HG03139 (cell line): ENCODE data around the gene B4GALT4.

Experiments used
- ATAC-seq: cut with Tn5 transposase; IDR thresholded peaks from one replicate; pipeline ENCODE4 v1.9.1; 2021; ENCODE audit not compliant: unreplicated experiment

Gene B4GALT4

GRCh38 chr3:119238363-119238762 is 2.3 kb downstream of the B4GALT4 start:
- ATAC-seq, result no peak

- ATAC-seq, result no peak
Measured at GRCh38 chr3:119237299-119237698, 3.4 kb downstream of the B4GALT4 start.

GRCh38 chr3:119236756-119237155 is 3.9 kb downstream of the B4GALT4 start:
- ATAC-seq, result no peak

- ATAC-seq, result no peak
Measured at GRCh38 chr3:119235151-119235550, 5.5 kb downstream of the B4GALT4 start.

GRCh38 chr3:119234610-119235009 is 6.1 kb downstream of the B4GALT4 start:
- ATAC-seq, result no peak

- no peak for ATAC-seq
Measured at GRCh38 chr3:119230745-119231144, 9.9 kb downstream of the B4GALT4 start.

- ATAC-seq, result no peak
Measured at GRCh38 chr3:119230071-119230470, 10.6 kb downstream of the B4GALT4 start.

GRCh38 chr3:119229190-119229589 is 11.5 kb downstream of the B4GALT4 start:
- no peak for ATAC-seq

GRCh38 chr3:119228373-119229145 is 12.1 kb downstream of the B4GALT4 start:
- no peak for ATAC-seq

- no peak for ATAC-seq
Measured at GRCh38 chr3:119227070-119227850, 13.4 kb downstream of the B4GALT4 start.

- ATAC-seq, result no peak
Measured at GRCh38 chr3:119225121-119225520, 15.6 kb downstream of the B4GALT4 start.

GRCh38 chr3:119223511-119223910 is 17.2 kb downstream of the B4GALT4 start:
- ATAC-seq, result no peak

- no peak for ATAC-seq
Measured at GRCh38 chr3:119222391-119222790, 18.3 kb downstream of the B4GALT4 start.

- ATAC-seq, result no peak
Measured at GRCh38 chr3:119221779-119222320, 18.8 kb downstream of the B4GALT4 start.

- ATAC-seq, result no peak
Measured at GRCh38 chr3:119220970-119221667, 19.6 kb downstream of the B4GALT4 start.

GRCh38 chr3:119220198-119220597 is 20.5 kb downstream of the B4GALT4 start:
- ATAC-seq, result no peak

- ATAC-seq, result peak; percentile 100
Measured at GRCh38 chr3:119219069-119219468, 21.6 kb downstream of the B4GALT4 start.

- ATAC-seq, result no peak
Measured at GRCh38 chr3:119211803-119212202, 28.9 kb downstream of the B4GALT4 start.

GRCh38 chr3:119211193-119211592 is 29.5 kb downstream of the B4GALT4 start:
- ATAC-seq, result no peak

GRCh38 chr3:119207512-119207875 is 33.2 kb downstream of the B4GALT4 start:
- ATAC-seq, result no peak
